B cell (primary cell): ENCODE data around the gene PARVA. TPM values are rescaled to one million over a fixed set of nuclear protein-coding genes. Genes with fewer than 3 reads are reported as not detected.

Source experiments
- ATAC-seq: fragments of 200-7000 bp; cut with Tn5 transposase; one replicate; pipeline ENCODE4 v1.10.0; 2021; ENCODE audit warnings: low read depth, mild to moderate bottlenecking, moderate number of reproducible peaks, moderate library complexity
- CTCF ChIA-PET: fragments of 350-600 bp; sonication (Branson Sonifier 250); formaldehyde crosslinking; loops from one replicate; lab custom pipeline; 2021; ENCODE audit warnings: antibody characterized with exemption, inconsistent platforms; lab: Charles Lee
- POLR2A ChIA-PET: fragments of 350-600 bp; sonication (Branson Sonifier 250); formaldehyde crosslinking; loops from one replicate; lab custom pipeline; 2021; ENCODE audit warnings: antibody characterized with exemption; lab: Charles Lee
- DNase-seq: peaks from one replicate; pipeline ENCODE4 v3.0.0; 2013
- H2AFZ ChIP-seq: 2 replicates; pipeline ENCODE4 v1.6.1; 2012; ENCODE audit warnings: mild to moderate bottlenecking, low read depth, low read length; ENCODE audit not compliant: insufficient read depth, poor library complexity, severe bottlenecking
- H3K27ac ChIP-seq, 2 donors: 1 replicate in 1 of 2; 2 replicates in 1 of 2; pipeline ENCODE4 v1.5.1; 2012 to 2013; ENCODE audit warnings: low read length in 2 of 2, mild to moderate bottlenecking in 2 of 2, moderate library complexity in 1 of 2
- H3K27me3 ChIP-seq, 4 experiments: fragments of 200-600 bp in 1 of 4; sonication (generic) in 1 of 4; replicated peaks in 1 of 4; 1 replicate in 2 of 4; 2 replicates in 2 of 4; pipeline versions ENCODE4 v1.6.1 to v1.7.0; 2013 to 2016; ENCODE audit warnings: low read length in 3 of 4, mild to moderate bottlenecking in 2 of 4, mixed read lengths in 1 of 4, moderate library complexity in 1 of 4; ENCODE audit not compliant: insufficient read depth in 4 of 4, control insufficient read depth in 3 of 4; ENCODE audit errors: control extremely low read depth in 1 of 4
- H3K36me3 ChIP-seq, 2 experiments: replicated peaks in 1 of 2; 1 replicate in 1 of 2; 2 replicates in 1 of 2; pipeline versions ENCODE4 v1.6.1 to v1.7.1; 2013; ENCODE audit warnings: low read length in 1 of 2; ENCODE audit not compliant: insufficient read depth in 2 of 2, control insufficient read depth in 1 of 2; ENCODE audit errors: control extremely low read depth in 1 of 2, extremely low read depth in 1 of 2
- H3K4me1 ChIP-seq, 2 donors: fragments of 200-600 bp in 1 of 2; sonication (generic) in 1 of 2; 1 replicate in 1 of 2; 2 replicates in 1 of 2; pipeline versions ENCODE4 v1.5.1 to v1.6.1; 2013 to 2017; ENCODE audit warnings: low read length in 2 of 2; ENCODE audit not compliant: control insufficient read depth in 2 of 2, insufficient read depth in 2 of 2
- H3K4me2 ChIP-seq: replicated peaks from 2 replicates; pipeline ENCODE3; 2012; ENCODE audit warnings: mild to moderate bottlenecking, low read depth, low read length; ENCODE audit not compliant: poor library complexity, severe bottlenecking
- H3K4me3 ChIP-seq, 5 experiments: fragments of 200-600 bp in 1 of 5; sonication (generic) in 1 of 5; 1 replicate in 3 of 5; 2 replicates in 2 of 5; pipeline versions ENCODE4 v1.5.1 to v1.7.0; 2011 to 2016; ENCODE audit warnings: low read length in 4 of 5, mild to moderate bottlenecking in 4 of 5, low read depth in 2 of 5, control low read depth in 1 of 5, moderate library complexity in 1 of 5; ENCODE audit not compliant: insufficient read depth in 1 of 5; ENCODE audit errors: control extremely low read depth in 1 of 5, extremely low read depth in 1 of 5
- H3K79me2 ChIP-seq: fragments of 200-600 bp; sonication (generic); one replicate; pipeline ENCODE4 v1.6.0; 2016; ENCODE audit warnings: low read length; ENCODE audit not compliant: control insufficient read depth, insufficient read depth
- H3K9ac ChIP-seq: fragments of 200-600 bp; sonication (generic); 2 replicates; pipeline ENCODE4 v1.6.1; 2017; ENCODE audit warnings: mild to moderate bottlenecking, low read length, moderate library complexity
- H3K9me3 ChIP-seq, 3 donors: one replicate each; pipeline versions ENCODE4 v1.6.1 to v1.7.1; 2013; ENCODE audit warnings: low read length in 2 of 3; ENCODE audit not compliant: control insufficient read depth in 2 of 3, insufficient read depth in 1 of 3; ENCODE audit errors: control extremely low read depth in 1 of 3
- H4K20me1 ChIP-seq: 2 replicates; pipeline ENCODE4 v1.6.0; 2012; ENCODE audit warnings: mild to moderate bottlenecking, low read length; ENCODE audit not compliant: insufficient read depth, control insufficient read depth, poor library complexity, severe bottlenecking
- H3K27ac Mint-ChIP-seq: one replicate; pipeline ENCODE4 v1.8.0; 2021; ENCODE audit warnings: mixed read lengths
- H3K27me3 Mint-ChIP-seq: one replicate; pipeline ENCODE4 v1.8.0; 2021; ENCODE audit warnings: mixed read lengths
- H3K4me1 Mint-ChIP-seq: one replicate; pipeline ENCODE4 v1.8.0; 2021; ENCODE audit warnings: mixed read lengths
- H3K4me3 Mint-ChIP-seq: one replicate; pipeline ENCODE4 v1.8.0; 2021; ENCODE audit warnings: mixed read lengths
- H3K9me3 Mint-ChIP-seq: one replicate; pipeline ENCODE4 v1.8.0; 2022; ENCODE audit warnings: mixed read lengths; ENCODE audit not compliant: insufficient read depth
- CTCF ChIP-seq: fragments of 200-600 bp; IDR thresholded peaks from one replicate; pipeline ENCODE4 v1.8.0; 2022; ENCODE audit warnings: antibody characterized with exemption, mild to moderate bottlenecking
- EZH2 ChIP-seq: IDR thresholded peaks from 2 replicates; pipeline ENCODE4 v1.6.1; 2012; ENCODE audit warnings: borderline replicate concordance, low read depth, mild to moderate bottlenecking, moderate library complexity, low read length; ENCODE audit not compliant: insufficient read depth, poor library complexity, severe bottlenecking
- WGBS: methylation state at CpG from one replicate; pipeline ENCODE4 v1.1.5; 2013; ENCODE audit warnings: missing lambda C conversion rate; ENCODE audit not compliant: insufficient coverage; 5-methylcytosine and 5-hydroxymethylcytosine counted together
- intact Hi-C: fragments of 100-400 bp; cut with micrococcal nuclease; formaldehyde crosslinking; loops from one replicate; pipeline ENCODE4 v1.10.0; 2022
- polyA plus RNA-seq: library from polyadenylated mRNA; depleted of rRNA; stranded (reverse); fragments of >200 nt; gene quantifications from 2 replicates; pipeline ENCODE4 v1.2.3, GENCODE V29; 2012
- total RNA-seq, 2 donors: library from RNA; stranded (reverse); fragments of 120-200 nt in 1 of 2; gene quantifications; 1 replicate in 1 of 2; 2 replicates in 1 of 2; pipeline versions ENCODE4 v1.2.3 to v1.2.4, GENCODE V29; 2013 to 2022

The PARVA gene
- total and polyA plus RNA-seq, 2 donors (not counting 1 experiment from before 2014, with no cell fraction given): not detected

- no peak overlapping the region for H2AFZ ChIP-seq
- H3K27me3 Mint-ChIP-seq: no peaks in the 10 kb centered on the region
- POLR2A ChIA-PET: no interaction called here
These were observed 73.9 kb downstream of the PARVA start for GRCh38 chr11:12451179-12451814.

GRCh38 chr11:12453243-12453642 lies 75.9 kb downstream of the PARVA start:
- H2AFZ ChIP-seq: no peak overlapping the region
- H3K4me2 ChIP-seq: no peak overlapping the region
- H3K4me1 Mint-ChIP-seq: no peaks in the 10 kb centered on the region
- no CpG with 5 or more reads among the region's 2 CpGs for WGBS
- H3K4me3 ChIP-seq: no peak overlapping the region
- H3K79me2 ChIP-seq: no peaks in the 10 kb centered on the region
- no peak overlapping the region for H3K27ac ChIP-seq
- intact Hi-C loops: no loop called here
- H3K27me3 Mint-ChIP-seq: peaks cover 4% of the 10 kb centered on the region
- H3K9ac ChIP-seq: no peak overlapping the region
- H3K27me3 ChIP-seq: no peaks in the 10 kb centered on the region
- no peaks in the 10 kb centered on the region for H3K9me3 ChIP-seq
- no peak for TF ChIP-seq EZH2
- TF ChIP-seq CTCF: no peak
- no peak overlapping the region for H3K27ac Mint-ChIP-seq
- no peaks in the 10 kb centered on the region for H4K20me1 ChIP-seq
- no peaks in the 10 kb centered on the region for H3K36me3 ChIP-seq
- no peaks in the 10 kb centered on the region for H3K9me3 Mint-ChIP-seq
- DNase-seq (no peak), ATAC-seq (no peak)
- no peaks in the 10 kb centered on the region for H3K4me1 ChIP-seq
- POLR2A ChIA-PET: no interaction called here
- CTCF ChIA-PET: no interaction called here
- no peak overlapping the region for H3K4me3 Mint-ChIP-seq

More at GRCh38 chr11:12451179-12451814, 73.9 kb downstream of the PARVA start:
- Histone ChIP-seq H3K9ac (no peak overlapping the region), H3K27me3 (no peaks in the 10 kb centered on the region), H3K27ac (no peak overlapping the region), H3K4me2 (no peak overlapping the region), H4K20me1 (no peaks in the 10 kb centered on the region), H3K4me1 (no peaks in the 10 kb centered on the region), H3K9me3 (no peaks in the 10 kb centered on the region), H3K4me3 (no peak overlapping the region), H3K36me3 (no peaks in the 10 kb centered on the region), H3K79me2 (no peaks in the 10 kb centered on the region)
- no peaks in the 10 kb centered on the region for H3K4me1 Mint-ChIP-seq
- no peak overlapping the region for H3K27ac Mint-ChIP-seq
- CTCF ChIA-PET: no interaction called here
- DNase-seq (no peak), ATAC-seq (no peak)
- intact Hi-C loops: no loop called here
- H3K4me3 Mint-ChIP-seq: no peak overlapping the region
- no CpG with 5 or more reads among the region's 2 CpGs for WGBS
- no peaks in the 10 kb centered on the region for H3K9me3 Mint-ChIP-seq
- no peak for TF ChIP-seq CTCF
- TF ChIP-seq EZH2: no peak
